ENCODE results near the gene PRR14L. TPM values are rescaled to one million over a fixed set of nuclear protein-coding genes. Genes with fewer than 3 reads are reported as not detected.
A peak's percentile ranks its signal among the peaks of the same experiment; 100 is the strongest.

The PRR14L gene
- total RNA-seq, 4 donors from 2014 or later: 18.7 to 38.8 (median 29.4) TPM

GRCh38 chr22:31651664-31652063 lies 98.3 kb downstream of the PRR14L start:
- H3K27me3 ChIP-seq: no peaks in the 10 kb centered on the region
- H3K27ac ChIP-seq: peak overlapping the region; percentile 7 to 81 (median 49)
- TF ChIP-seq CTCF (IDR thresholded peaks at IDR 0.05) (no peak), POLR2A (IDR thresholded peaks at IDR 0.05) (no peak)
- H3K4me3 ChIP-seq (replicated peaks in 1 of 3): no peak overlapping the region
- H3K9me3 ChIP-seq: no peaks in the 10 kb centered on the region
- 86 to 90% methylated on average over 4 of the region's 4 CpGs for WGBS, 2 donors
- peaks cover 0 to 11% of the 10 kb centered on the region in 2 donors for H3K36me3 ChIP-seq
- intact Hi-C loops (cut with DNase I): no loop called here
- peaks cover 7 to 23% of the 10 kb centered on the region in 2 donors for H3K4me1 ChIP-seq
- no peak for DNase-seq

- WGBS, 2 donors: 54 to 57% methylated on average over 6 of the region's 6 CpGs
- H3K9me3 ChIP-seq: no peaks in the 10 kb centered on the region
- peak; percentile 73 to 77 for DNase-seq
- peaks cover 4 to 11% of the 10 kb centered on the region in 2 donors for H3K36me3 ChIP-seq
- H3K27ac ChIP-seq: peak overlapping the region; percentile 69 to 81 (median 78)
- no peaks in the 10 kb centered on the region for H3K27me3 ChIP-seq
- TF ChIP-seq POLR2A (IDR thresholded peaks at IDR 0.05): no peak
- no peak for TF ChIP-seq CTCF (IDR thresholded peaks at IDR 0.05)
- no peak overlapping the region for H3K4me3 ChIP-seq (replicated peaks in 1 of 3)
- intact Hi-C loops (cut with DNase I): no loop called here
- H3K4me1 ChIP-seq: peaks cover 7 to 23% of the 10 kb centered on the region in 2 donors
Observed at GRCh38 chr22:31650391-31650790, 99.5 kb downstream of the PRR14L start.

GRCh38 chr22:31647523-31648320 lies 102.2 kb downstream of the PRR14L start:
- H3K36me3 ChIP-seq: peaks cover 7 to 11% of the 10 kb centered on the region in 2 donors
- no peak overlapping the region for H3K27ac ChIP-seq
- no peaks in the 10 kb centered on the region for H3K27me3 ChIP-seq
- no peak for DNase-seq
- H3K4me1 ChIP-seq: peaks cover 7 to 17% of the 10 kb centered on the region in 2 donors
- no peak for TF ChIP-seq POLR2A (IDR thresholded peaks at IDR 0.05)
- TF ChIP-seq CTCF (IDR thresholded peaks at IDR 0.05): no peak
- intact Hi-C loops (cut with DNase I): no loop called here
- no peaks in the 10 kb centered on the region for H3K9me3 ChIP-seq
- no peak overlapping the region for H3K4me3 ChIP-seq (replicated peaks in 1 of 3)
- WGBS, 2 donors: 87 to 95% methylated on average over 11 of the region's 11 CpGs

GRCh38 chr22:31647066-31647465 lies 102.9 kb downstream of the PRR14L start:
- peaks cover 7 to 17% of the 10 kb centered on the region in 2 donors for H3K4me1 ChIP-seq
- TF ChIP-seq CTCF (IDR thresholded peaks at IDR 0.05): no peak
- no peak for TF ChIP-seq POLR2A (IDR thresholded peaks at IDR 0.05)
- intact Hi-C loops (cut with DNase I): no loop called here
- H3K9me3 ChIP-seq: no peaks in the 10 kb centered on the region
- H3K27ac ChIP-seq: no peak overlapping the region
- H3K4me3 ChIP-seq (replicated peaks in 1 of 3): no peak overlapping the region
- no peak for DNase-seq
- peaks cover 7 to 11% of the 10 kb centered on the region in 2 donors for H3K36me3 ChIP-seq
- no peaks in the 10 kb centered on the region for H3K27me3 ChIP-seq
- WGBS, 2 donors: 93 to 96% methylated on average over 3 of the region's 3 CpGs
